Kidney epithelial cell (primary cell): ENCODE results near the gene RPP30. TPM values are rescaled to one million over a fixed set of nuclear protein-coding genes. Genes with fewer than 3 reads are reported as not detected.

ENCODE experiments used
- DNase-seq: peaks from one replicate; pipeline ENCODE4 v3.0.0-alpha.2; 2010; ENCODE audit warnings: low read depth
- H3K27me3 ChIP-seq: 2 replicates; pipeline ENCODE4 v1.6.0; 2011; ENCODE audit warnings: low read length; ENCODE audit not compliant: control insufficient read depth, insufficient read depth
- H3K36me3 ChIP-seq: 2 replicates; pipeline ENCODE4 v1.5.1; 2011; ENCODE audit warnings: low read length; ENCODE audit not compliant: control insufficient read depth, insufficient read depth
- H3K4me3 ChIP-seq: 2 replicates; pipeline ENCODE4 v1.5.1; 2011; ENCODE audit warnings: low read depth, mild to moderate bottlenecking, control low read depth, low read length
- CTCF ChIP-seq: IDR thresholded peaks from 2 replicates; pipeline ENCODE4 v1.5.1; 2011; ENCODE audit warnings: mild to moderate bottlenecking, moderate library complexity, low read length, control low read depth, inconsistent platforms; ENCODE audit not compliant: insufficient read depth, poor library complexity, severe bottlenecking
- total RNA-seq: library from RNA; depleted of rRNA; stranded (reverse); fragments of >200 nt; gene quantifications from 2 replicates; pipeline ENCODE4 v1.2.3, GENCODE V29; 2015

Gene RPP30
- total RNA-seq, 1 donor from 2014 or later = 40.7 TPM

GRCh38 chr10:90927293-90927692 is 55.5 kb downstream of the RPP30 start:
- no peak overlapping the region for H3K4me3 ChIP-seq
- no peak for TF ChIP-seq CTCF
- H3K27me3 ChIP-seq = no peaks in the 10 kb centered on the region
- H3K36me3 ChIP-seq = no peaks in the 10 kb centered on the region
- DNase-seq = no peak

DNA sequence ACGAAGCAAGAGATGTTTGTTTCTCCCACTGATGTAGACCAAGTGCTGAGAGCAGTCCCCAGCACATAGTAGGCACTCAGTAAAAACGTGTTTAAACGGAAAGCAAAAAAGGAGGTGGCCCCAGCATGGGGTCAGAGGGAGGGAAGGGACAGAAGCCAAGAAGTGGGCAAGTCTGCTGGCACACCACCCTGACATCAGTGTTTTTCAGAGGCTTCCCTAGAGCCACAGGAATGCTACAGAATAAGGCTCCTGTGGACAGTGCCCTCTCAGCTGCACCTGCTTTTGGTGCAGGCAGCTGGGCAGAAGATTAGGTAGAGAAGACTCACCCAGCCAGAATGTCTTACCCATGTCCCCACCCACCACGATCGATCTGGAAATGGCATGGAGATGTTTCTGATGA is 57.4 kb downstream of the RPP30 start:
- Histone ChIP-seq H3K4me3 (no peak overlapping the region), H3K36me3 (no peaks in the 10 kb centered on the region), H3K27me3 (no peaks in the 10 kb centered on the region)
- DNase-seq = no peak
- no peak for TF ChIP-seq CTCF

DNA sequence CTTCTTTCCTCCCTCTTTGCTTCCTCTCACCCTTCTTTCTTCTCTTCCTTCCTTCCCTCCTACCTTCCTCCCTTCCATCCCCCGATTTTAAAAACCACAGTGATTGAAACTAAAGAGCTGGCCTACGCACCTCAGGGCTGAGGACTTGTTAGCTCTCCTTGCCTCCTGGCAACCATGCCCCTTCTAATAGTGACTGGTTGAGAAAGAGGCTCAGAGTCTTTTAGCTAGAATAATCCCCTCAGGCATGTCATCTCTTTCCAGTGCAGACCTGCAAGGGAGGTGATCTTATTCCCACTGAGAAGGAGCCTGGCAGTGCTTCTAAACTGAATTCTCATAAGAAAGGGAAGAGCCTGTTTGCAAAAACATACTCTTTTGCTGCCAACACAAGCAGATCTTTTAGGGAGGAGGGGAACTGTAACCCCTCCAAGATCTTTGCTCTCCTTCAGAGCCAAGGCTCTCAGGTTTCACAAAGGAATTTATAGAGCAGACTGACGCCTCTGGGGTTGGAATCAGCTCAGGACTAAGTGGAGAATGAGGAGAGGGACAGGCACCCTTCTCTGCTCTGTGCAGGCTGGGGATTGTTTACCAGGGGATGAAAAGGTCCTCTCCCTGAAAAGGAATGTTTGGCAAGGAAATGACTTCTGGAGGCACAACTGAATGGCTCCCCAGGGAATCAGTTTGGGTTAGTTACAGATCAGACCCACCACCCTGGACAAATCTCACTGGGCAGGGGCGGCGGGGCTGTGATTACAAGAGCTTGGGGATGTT is 58.5 kb downstream of the RPP30 start:
- no peak for TF ChIP-seq CTCF
- no peaks in the 10 kb centered on the region for H3K36me3 ChIP-seq
- no peak for DNase-seq
- no peaks in the 10 kb centered on the region for H3K27me3 ChIP-seq
- no peak overlapping the region for H3K4me3 ChIP-seq

GRCh38 chr10:90930971-90931871 is 59.4 kb downstream of the RPP30 start:
- Histone ChIP-seq H3K36me3 (no peaks in the 10 kb centered on the region), H3K4me3 (no peak overlapping the region), H3K27me3 (no peaks in the 10 kb centered on the region)
- DNase-seq = peak; percentile 59
- TF ChIP-seq CTCF = no peak

DNA sequence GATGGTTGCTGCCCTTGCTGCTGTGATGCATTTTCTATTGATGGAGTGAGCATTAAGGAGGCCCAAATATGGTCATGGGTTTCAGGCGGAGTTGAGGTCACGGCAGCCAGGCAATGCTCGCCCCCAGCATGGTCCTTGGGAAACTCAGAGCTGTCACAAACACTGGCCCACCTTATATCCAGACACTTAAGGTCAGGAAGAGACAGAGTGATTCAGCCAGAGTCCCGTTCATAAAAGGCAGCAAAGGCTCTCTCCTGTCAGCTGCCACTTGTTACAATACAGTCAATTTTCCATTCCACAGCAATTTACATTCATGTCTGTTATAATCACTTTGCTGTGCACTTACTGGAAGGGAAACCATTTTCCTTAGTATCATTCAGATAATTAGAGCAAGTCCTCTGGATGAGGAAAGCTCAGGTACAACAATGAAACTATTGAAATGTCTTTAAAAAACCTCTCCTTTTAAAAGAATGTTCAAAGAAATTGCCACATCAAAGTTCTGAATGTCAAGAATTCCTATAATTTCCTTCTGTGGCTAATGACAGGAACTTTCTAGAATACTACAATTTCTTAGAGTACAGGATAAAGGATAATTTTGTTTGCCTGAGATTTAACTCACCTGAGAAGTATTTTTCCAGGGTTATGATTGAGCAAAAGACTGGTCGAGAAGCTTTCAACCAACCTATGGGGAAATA is 64.0 kb downstream of the RPP30 start:
- no peak for TF ChIP-seq CTCF
- no peak for DNase-seq

More for the DNA sequence above, 64.0 kb downstream of the RPP30 start:
- H3K4me3 ChIP-seq = no peak overlapping the region
- H3K27me3 ChIP-seq = no peaks in the 10 kb centered on the region
- H3K36me3 ChIP-seq = no peaks in the 10 kb centered on the region
